Measurements from ENCODE around the gene CTSZ. TPM values are rescaled to one million over a fixed set of nuclear protein-coding genes. Genes with fewer than 3 reads are reported as not detected.

Gene CTSZ
- total and polyA plus RNA-seq, 10 of the 15 experiments (the other 5 are each of a cell fraction or from before 2014, with no cell fraction given): 6.0 to 301 (median 154) TPM

DNA sequence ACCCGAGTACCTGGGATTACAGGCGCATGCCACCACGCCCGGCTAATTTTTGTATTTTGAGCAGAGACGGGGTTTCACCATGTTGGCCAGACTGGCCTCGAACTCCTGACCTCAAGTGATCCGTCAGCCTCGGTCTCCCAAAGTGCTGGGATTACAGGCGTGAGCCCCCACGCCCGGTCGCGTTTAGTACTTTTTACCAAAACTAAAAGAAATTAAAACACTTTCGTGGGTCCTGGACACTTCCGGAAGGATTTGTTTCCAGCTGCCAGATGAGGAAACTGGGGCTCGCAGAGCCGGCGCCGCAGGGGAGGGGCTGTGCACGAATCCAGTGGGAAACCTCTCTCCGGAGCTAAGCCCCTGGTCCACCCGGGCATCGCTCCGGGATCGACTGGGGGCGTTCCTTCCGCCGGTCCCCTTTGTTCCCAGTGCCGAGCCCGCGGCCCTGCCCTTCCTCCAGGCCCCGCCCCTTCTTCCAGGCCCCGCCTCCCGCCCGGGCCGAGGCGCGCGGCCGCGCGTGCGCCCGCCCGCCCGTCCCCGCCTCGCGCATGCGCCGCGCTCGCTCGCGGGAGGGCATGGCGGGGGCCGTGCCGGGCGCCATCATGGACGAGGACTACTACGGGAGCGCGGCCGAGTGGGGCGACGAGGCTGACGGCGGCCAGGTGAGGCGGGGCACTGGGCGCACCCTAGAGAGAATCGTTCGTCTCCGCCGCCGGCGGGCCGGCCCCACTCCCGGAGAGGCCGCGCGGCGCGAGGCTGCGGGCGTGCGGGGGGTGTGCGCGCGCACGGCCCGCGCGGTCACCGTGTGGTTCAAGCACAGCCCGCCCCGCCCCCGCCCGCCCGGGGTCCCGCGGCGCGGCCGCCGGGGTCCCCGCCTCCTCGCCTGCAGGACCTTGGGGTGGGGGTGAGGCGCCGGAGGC lies 26.1 kb downstream of the CTSZ start, which contains the start of gene NELFCD (continued):
- TF ChIP-seq, protein P1, sequence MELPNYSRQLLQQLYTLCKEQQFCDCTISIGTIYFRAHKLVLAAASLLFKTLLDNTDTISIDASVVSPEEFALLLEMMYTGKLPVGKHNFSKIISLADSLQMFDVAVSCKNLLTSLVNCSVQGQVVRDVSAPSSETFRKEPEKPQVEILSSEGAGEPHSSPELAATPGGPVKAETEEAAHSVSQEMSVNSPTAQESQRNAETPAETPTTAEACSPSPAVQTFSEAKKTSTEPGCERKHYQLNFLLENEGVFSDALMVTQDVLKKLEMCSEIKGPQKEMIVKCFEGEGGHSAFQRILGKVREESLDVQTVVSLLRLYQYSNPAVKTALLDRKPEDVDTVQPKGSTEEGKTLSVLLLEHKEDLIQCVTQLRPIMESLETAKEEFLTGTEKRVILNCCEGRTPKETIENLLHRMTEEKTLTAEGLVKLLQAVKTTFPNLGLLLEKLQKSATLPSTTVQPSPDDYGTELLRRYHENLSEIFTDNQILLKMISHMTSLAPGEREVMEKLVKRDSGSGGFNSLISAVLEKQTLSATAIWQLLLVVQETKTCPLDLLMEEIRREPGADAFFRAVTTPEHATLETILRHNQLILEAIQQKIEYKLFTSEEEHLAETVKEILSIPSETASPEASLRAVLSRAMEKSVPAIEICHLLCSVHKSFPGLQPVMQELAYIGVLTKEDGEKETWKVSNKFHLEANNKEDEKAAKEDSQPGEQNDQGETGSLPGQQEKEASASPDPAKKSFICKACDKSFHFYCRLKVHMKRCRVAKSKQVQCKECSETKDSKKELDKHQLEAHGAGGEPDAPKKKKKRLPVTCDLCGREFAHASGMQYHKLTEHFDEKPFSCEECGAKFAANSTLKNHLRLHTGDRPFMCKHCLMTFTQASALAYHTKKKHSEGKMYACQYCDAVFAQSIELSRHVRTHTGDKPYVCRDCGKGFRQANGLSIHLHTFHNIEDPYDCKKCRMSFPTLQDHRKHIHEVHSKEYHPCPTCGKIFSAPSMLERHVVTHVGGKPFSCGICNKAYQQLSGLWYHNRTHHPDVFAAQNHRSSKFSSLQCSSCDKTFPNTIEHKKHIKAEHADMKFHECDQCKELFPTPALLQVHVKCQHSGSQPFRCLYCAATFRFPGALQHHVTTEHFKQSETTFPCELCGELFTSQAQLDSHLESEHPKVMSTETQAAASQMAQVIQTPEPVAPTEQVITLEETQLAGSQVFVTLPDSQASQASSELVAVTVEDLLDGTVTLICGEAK (IDR thresholded peaks at IDR 0.05; ENCODE audit: borderline replicate concordance): peak; percentile 43; the same call in 1 of the 2 replicates
- TF ChIP-seq, protein P2, sequence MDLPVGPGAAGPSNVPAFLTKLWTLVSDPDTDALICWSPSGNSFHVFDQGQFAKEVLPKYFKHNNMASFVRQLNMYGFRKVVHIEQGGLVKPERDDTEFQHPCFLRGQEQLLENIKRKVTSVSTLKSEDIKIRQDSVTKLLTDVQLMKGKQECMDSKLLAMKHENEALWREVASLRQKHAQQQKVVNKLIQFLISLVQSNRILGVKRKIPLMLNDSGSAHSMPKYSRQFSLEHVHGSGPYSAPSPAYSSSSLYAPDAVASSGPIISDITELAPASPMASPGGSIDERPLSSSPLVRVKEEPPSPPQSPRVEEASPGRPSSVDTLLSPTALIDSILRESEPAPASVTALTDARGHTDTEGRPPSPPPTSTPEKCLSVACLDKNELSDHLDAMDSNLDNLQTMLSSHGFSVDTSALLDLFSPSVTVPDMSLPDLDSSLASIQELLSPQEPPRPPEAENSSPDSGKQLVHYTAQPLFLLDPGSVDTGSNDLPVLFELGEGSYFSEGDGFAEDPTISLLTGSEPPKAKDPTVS (IDR thresholded peaks at IDR 0.05; ENCODE audit: low read depth, low read length): no peak
- no peak for TF ChIP-seq FOS (IDR thresholded peaks at IDR 0.05; ENCODE audit: borderline replicate concordance, extremely low read depth, insufficient read length)
- TF ChIP-seq, protein P3, sequence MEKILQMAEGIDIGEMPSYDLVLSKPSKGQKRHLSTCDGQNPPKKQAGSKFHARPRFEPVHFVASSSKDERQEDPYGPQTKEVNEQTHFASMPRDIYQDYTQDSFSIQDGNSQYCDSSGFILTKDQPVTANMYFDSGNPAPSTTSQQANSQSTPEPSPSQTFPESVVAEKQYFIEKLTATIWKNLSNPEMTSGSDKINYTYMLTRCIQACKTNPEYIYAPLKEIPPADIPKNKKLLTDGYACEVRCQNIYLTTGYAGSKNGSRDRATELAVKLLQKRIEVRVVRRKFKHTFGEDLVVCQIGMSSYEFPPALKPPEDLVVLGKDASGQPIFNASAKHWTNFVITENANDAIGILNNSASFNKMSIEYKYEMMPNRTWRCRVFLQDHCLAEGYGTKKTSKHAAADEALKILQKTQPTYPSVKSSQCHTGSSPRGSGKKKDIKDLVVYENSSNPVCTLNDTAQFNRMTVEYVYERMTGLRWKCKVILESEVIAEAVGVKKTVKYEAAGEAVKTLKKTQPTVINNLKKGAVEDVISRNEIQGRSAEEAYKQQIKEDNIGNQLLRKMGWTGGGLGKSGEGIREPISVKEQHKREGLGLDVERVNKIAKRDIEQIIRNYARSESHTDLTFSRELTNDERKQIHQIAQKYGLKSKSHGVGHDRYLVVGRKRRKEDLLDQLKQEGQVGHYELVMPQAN (conservative IDR thresholded peaks at IDR 0.05): 0 out of 2 replicates have a peak, but pooled peaks have one; percentile 55
- TF ChIP-seq EGR1 (IDR thresholded peaks at IDR 0.05; ENCODE audit: borderline replicate concordance in 1 of 2, low read depth in 2 of 2, low read length in 2 of 2): peak in 1 of 2 experiments; percentile 69; a peak in 1 of 3 replicates
- TF ChIP-seq, protein P4, sequence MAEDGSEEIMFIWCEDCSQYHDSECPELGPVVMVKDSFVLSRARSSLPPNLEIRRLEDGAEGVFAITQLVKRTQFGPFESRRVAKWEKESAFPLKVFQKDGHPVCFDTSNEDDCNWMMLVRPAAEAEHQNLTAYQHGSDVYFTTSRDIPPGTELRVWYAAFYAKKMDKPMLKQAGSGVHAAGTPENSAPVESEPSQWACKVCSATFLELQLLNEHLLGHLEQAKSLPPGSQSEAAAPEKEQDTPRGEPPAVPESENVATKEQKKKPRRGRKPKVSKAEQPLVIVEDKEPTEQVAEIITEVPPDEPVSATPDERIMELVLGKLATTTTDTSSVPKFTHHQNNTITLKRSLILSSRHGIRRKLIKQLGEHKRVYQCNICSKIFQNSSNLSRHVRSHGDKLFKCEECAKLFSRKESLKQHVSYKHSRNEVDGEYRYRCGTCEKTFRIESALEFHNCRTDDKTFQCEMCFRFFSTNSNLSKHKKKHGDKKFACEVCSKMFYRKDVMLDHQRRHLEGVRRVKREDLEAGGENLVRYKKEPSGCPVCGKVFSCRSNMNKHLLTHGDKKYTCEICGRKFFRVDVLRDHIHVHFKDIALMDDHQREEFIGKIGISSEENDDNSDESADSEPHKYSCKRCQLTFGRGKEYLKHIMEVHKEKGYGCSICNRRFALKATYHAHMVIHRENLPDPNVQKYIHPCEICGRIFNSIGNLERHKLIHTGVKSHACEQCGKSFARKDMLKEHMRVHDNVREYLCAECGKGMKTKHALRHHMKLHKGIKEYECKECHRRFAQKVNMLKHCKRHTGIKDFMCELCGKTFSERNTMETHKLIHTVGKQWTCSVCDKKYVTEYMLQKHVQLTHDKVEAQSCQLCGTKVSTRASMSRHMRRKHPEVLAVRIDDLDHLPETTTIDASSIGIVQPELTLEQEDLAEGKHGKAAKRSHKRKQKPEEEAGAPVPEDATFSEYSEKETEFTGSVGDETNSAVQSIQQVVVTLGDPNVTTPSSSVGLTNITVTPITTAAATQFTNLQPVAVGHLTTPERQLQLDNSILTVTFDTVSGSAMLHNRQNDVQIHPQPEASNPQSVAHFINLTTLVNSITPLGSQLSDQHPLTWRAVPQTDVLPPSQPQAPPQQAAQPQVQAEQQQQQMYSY (CRISPR knock-in tag; IDR thresholded peaks at IDR 0.05): no peak
- no peak for TF ChIP-seq FOXM1 (IDR thresholded peaks at IDR 0.05; ENCODE audit: low read depth, low read length)
- peak; percentile 72 for TF ChIP-seq NRF1 (conservative IDR thresholded peaks at IDR 0.05; ENCODE audit: low read depth, low read length)
- TF ChIP-seq SMAD5 (IDR thresholded peaks at IDR 0.05; ENCODE audit: low read depth): peak; percentile 74; the same call in 1 of the 2 replicates
- TF ChIP-seq GABPA (IDR thresholded peaks at IDR 0.05; ENCODE audit: low read depth): no peak
- TF ChIP-seq YY1 (IDR thresholded peaks at IDR 0.05; ENCODE audit: low read depth, low read length): peak; percentile 94
- TF ChIP-seq RBBP5 (conservative IDR thresholded peaks at IDR 0.05): no peak
- TF ChIP-seq, protein P5, sequence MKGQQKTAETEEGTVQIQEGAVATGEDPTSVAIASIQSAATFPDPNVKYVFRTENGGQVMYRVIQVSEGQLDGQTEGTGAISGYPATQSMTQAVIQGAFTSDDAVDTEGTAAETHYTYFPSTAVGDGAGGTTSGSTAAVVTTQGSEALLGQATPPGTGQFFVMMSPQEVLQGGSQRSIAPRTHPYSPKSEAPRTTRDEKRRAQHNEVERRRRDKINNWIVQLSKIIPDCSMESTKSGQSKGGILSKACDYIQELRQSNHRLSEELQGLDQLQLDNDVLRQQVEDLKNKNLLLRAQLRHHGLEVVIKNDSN (IDR thresholded peaks at IDR 0.05; ENCODE audit: borderline replicate concordance, extremely low read length, insufficient read depth, low read depth, low read length): no peak
- no peak for TF ChIP-seq RCOR1 (conservative IDR thresholded peaks at IDR 0.05; ENCODE audit: low read depth, low read length)
- no peak for TF ChIP-seq ZNF384 (IDR thresholded peaks at IDR 0.05; ENCODE audit: borderline replicate concordance, low read depth, low read length)

Data from GM12878 (cell line).